ENCODE results near the gene FAM193B.

- TF ChIP-seq CTCF (IDR thresholded peaks at IDR 0.05) (no peak; the same call in 1 of the 2 replicates), POLR2AphosphoS5 (IDR thresholded peaks at IDR 0.05; ENCODE audit: low read depth, low read length) (no peak)
Observed at GRCh38 chr5:177489119-177489716, 65.1 kb downstream of the FAM193B start.

All from Panc1 (cell line).